CD4-positive, alpha-beta T cell treated with Interferon gamma for 1 hour (primary cell): ENCODE measurements around the gene FSHR.

Source experiments
- DNase-seq: peaks from one replicate; pipeline ENCODE4 v3.0.0-alpha.2; 2020

The FSHR gene

GRCh38 chr2:49026706-49027105, 127.6 kb downstream of the FSHR start:
- DNase-seq, result no peak

DNA sequence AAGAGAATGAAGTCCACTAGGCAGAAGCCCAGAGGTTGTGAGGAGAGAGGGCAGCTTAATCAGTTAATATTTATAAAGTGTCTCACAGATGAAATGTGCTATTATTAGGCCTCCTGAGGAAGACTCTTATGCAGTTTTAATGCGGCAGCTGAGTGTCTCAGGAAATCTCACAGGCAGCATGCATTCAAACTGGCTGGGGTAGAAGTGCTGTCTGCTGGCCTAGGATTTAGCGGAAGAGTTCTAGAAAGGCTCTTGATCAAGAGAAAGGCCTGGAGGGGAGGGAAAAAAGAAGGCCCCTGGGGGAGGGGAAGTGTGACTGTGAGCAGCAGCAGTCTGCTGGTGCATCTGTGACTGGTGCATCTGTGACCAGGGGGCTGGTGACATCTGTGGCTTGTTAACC, 133.0 kb downstream of the FSHR start:
- no peak for DNase-seq

DNA sequence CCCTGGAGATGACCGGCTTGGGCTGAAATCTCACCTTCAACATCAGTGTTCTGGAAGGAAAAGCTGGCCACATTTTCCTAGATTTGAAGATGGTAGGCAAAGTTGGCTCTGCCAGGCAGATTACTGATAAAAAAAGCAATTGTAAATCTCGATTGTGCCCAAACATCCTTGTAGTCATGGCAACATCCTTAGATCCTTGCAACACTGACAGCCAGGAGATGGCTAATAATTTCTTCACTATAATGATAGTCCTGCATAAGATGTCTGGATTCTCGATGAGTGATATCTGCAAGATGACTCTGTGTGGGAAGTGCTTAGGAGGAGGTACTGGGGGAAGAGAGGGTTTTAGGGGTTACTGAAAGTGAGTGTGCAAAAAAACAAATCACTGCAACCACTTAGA, 149.1 kb downstream of the FSHR start:
- no peak for DNase-seq

DNA sequence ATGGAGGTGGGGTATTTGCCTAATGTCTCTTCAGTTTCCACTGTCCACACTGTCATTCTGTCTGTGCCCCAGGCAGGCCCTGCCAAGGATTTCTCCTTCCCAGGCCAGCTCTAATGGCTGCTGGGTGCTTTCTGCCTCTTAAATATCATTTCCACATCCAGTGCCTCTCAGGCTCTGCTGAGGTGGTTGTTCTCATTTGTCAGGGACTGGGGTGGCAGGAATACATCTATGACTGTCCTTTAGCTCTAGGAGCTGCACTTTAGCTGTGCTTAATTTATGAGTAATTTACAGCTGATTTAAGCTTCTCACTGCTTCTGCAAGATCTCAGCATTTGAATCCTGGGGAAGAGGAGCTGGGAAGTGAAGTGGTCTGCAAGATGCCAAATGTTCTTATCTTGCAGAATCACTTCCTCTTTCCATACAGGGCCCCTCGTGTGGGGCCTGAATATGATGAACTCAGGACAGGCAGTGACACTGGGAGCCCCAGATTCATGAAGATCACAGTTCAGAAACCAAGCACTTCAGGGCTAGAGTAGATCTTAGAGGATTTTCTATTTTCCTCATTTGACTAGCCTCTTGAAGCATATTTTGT, 150.2 kb downstream of the FSHR start:
- no peak for DNase-seq

DNA sequence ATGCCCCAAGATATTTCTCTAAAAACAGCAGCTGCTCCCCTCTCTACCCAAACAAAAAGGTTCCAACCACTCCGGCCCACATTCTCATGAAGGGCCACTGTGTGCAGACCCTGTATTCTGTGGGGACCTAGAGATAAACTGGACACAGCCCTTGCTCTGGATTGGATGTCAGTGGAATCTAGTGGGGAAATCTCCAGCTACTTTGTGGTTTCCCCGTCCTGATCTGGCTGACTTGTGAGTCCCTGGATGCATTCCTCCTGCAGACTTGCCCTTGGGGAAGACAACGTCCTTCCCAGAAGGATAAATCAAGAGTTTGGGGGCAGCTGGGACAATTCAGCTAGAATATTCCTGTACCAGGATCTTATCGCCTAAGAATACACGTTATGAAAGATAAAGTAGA, 151.1 kb downstream of the FSHR start:
- DNase-seq, result no peak

GRCh38 chr2:49002750-49003149, 151.6 kb downstream of the FSHR start:
- no peak for DNase-seq

DNA sequence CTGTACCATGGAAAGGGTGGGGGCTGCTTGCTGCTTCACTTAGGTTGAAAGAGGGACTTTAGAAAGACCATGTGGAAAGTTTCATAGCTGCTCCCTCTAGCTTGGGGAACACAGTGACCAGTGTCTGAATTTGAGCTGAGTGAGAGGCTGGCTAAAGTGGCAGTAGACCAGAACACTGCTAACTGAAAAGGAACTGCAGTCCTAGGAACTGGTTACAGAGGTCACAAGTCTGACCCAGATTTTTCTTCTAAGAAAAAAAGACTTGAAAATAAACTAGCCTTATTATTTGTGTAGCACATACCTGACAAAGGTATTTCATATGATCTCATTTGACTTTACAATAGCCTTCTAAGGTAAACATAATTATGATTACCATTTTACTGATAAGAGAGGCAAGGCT, 153.6 kb downstream of the FSHR start:
- DNase-seq, result no peak

GRCh38 chr2:48998449-48998848, 155.9 kb downstream of the FSHR start:
- no peak for DNase-seq

GRCh38 chr2:48993576-48993975, 160.7 kb downstream of the FSHR start:
- no peak for DNase-seq

DNA sequence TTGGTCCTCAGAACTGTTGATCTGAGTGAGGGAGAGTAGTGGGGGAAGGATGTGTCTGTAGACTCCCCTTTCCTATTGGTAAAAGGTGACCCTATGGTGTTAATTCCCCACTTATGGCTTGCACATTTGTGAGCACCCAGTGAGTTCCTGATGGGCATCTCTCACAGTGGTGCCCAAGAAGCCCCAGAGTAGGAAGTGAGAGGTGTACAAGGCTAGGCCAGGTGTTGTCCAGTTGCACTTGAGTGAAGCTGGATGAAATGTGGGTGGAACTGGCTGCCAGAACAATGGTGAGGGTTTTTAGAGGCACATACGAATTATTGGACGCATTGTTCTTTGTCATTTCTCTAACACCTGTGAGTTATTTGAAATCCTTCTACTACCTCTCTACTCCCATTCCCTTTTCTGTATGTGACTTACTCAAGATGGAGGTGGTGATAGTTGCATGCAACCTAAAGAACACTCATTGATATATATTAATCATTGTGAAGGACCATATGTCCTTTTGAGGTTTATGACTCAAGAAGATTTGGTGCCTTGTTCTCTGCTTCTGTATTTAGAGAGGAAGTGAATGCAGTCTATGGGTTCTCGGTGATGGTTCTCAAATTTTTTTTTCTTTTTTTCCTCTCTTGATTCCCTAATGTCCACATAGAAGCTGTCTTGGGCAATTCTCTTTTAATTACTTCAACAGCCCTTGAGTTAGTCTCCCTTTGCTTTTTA, 162.7 kb downstream of the FSHR start:
- DNase-seq, result no peak

- no peak for DNase-seq
Observed at GRCh38 chr2:48984922-48985321, 169.4 kb downstream of the FSHR start.

DNA sequence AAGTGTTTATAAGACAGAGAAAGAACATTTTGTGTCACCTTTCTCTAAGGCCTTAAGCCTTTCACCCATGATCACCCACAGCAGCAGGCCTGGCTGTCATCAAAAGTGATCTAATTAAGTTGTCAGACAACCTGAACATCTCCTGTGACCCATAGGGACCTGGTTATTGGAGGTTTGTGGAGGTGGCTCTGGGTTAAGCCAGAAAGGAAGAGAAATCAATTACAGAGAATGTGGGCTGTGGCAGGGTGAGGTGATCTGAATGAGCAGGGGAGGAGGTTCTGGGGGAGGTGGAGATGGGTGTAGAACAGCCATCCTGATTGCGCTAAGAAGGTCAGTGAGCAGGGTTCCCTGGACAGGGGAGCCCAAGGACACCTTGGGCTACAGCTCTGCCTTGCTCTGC, 170.8 kb downstream of the FSHR start:
- DNase-seq, result no peak

DNA sequence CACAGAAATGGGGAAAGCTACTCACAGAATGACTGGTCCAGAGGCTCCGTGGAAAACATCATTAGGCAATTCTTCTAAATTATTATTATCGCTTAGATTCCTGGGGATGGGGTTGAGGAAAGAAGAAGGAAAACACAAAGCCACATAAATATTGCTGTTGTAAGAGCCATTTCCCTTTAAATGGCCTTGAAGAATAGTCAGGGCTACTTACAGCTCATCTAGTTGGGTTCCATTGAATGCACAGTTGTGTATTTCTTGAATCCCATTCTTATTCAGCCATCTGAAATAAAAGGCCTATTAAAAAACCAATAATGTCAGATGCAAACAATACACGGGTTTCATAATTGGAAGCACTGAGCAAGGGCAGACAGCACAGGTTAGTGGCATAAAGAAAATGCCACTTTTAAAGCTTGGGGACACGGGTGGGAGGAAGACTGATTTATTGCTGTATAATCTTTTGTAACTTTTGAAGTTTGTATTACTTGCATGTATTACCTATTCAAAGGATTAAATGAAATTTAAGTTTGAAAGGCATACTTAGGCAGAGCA, 171.4 kb downstream of the FSHR start:
- DNase-seq, result no peak

- DNase-seq, result no peak
Observed at GRCh38 chr2:48980846-48981245, 173.5 kb downstream of the FSHR start.

GRCh38 chr2:48979691-48980090, 174.6 kb downstream of the FSHR start:
- DNase-seq, result no peak

DNA sequence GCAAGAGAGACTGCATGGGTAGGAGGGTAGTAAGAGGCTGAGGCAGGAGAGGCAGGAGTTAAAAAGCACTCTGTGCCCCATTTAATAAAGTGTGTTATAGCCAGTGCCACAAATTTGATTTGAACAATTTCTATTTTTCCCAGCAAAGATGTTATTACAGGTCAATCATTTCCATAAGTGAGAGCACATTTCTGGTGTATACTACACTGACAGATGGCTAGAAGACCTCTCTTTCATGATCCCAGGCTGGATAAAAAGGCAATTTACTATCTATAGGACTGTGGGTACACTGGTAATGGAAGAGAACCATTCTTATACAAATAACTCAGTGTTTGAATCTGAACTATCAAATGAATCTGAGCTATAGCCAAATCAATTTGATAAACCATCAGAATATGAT, 176.2 kb downstream of the FSHR start:
- DNase-seq, result no peak

GRCh38 chr2:48971801-48972200, 182.5 kb downstream of the FSHR start:
- DNase-seq, result no peak

GRCh38 chr2:48968011-48968410, 186.3 kb downstream of the FSHR start:
- DNase-seq, result no peak

DNA sequence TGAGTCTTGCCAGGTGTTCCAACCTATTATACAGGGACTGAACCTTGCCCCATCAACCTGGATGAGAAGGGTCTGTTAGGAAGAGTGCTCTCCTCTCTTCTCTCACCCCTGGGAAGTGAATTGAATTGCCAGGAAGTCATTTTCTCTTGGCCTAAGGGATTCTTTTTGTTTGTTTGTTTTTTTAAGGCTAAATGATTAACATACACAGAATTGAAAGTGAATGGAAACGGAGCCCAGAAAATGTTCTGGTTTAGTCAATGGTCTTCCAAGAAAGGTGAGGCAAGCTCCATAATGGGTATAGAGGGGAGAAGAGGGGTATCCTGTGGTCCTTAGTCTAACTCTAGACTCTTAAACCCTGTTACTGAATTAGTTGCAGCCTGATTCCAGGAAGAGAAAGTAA, 189.1 kb downstream of the FSHR start:
- no peak for DNase-seq

DNA sequence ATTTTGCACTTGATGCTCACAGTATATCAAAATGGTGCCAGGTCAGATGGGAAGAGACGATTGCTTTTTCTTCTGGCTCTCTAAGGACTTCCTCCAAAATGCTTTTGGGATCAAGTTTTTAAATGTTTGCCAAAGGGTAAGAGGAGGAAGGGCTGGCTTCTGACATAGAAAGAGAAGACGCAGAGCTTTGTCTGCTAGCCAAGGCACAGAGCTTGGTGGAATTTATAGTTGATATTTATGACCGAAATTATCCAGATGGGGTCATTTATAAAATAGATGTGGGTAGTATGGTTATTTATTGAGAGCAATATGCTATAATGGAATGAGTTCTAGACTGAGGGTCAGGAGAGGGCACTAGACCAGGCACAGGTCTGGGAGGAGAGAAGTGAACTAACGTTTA, 193.3 kb downstream of the FSHR start:
- no peak for DNase-seq

GRCh38 chr2:48954935-48955334, 199.4 kb downstream of the FSHR start:
- no peak for DNase-seq

GRCh38 chr2:48954311-48954710, 200.0 kb downstream of the FSHR start:
- no peak for DNase-seq

GRCh38 chr2:48952614-48953013, 201.7 kb downstream of the FSHR start:
- DNase-seq, result no peak

DNA sequence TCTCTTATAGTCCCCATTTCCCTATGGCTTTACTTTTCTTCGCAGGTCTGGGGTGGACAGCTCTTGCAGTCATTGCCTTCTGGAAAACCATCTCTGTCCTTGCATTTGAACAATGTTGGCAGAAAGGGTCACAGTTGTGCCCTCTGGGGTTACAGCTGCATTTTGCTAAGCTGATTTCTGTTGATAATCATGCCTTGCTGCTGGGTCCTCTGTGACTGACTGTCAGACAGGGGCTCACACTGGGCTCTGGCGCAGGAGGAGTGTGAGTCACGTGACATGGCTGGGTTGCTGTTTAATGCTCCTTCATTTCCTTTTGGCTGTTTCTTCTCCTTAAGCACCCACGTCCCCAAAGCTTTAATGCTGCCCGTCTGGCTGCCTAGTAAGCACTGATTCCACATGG, 202.2 kb downstream of the FSHR start:
- no peak for DNase-seq
